Colonic mucosa (tissue), 4 donors: ENCODE measurements around the gene SLC4A1. TPM values are rescaled to one million over a fixed set of nuclear protein-coding genes. Genes with fewer than 3 reads are reported as not detected.

Source experiments
- DNase-seq: peaks from one replicate; pipeline ENCODE4 v3.0.0-alpha.2; 2020
- H3K27ac ChIP-seq: fragments of 200-600 bp; one replicate; pipeline ENCODE4 v1.8.0; 2021
- H3K27me3 ChIP-seq: fragments of 200-600 bp; one replicate; pipeline ENCODE4 v1.8.0; 2021
- H3K36me3 ChIP-seq: fragments of 200-600 bp; one replicate; pipeline ENCODE4 v1.8.0; 2021
- H3K4me1 ChIP-seq: fragments of 200-600 bp; one replicate; pipeline ENCODE4 v1.8.0; 2021; ENCODE audit warnings: mild to moderate bottlenecking
- H3K4me3 ChIP-seq: fragments of 200-600 bp; one replicate; pipeline ENCODE4 v1.8.0; 2021
- H3K9ac ChIP-seq, 2 donors: one replicate each; pipeline ENCODE4 v1.7.0; 2013; ENCODE audit warnings: control low read depth in 2 of 2, low read depth in 2 of 2, low read length in 2 of 2
- H3K9me3 ChIP-seq: fragments of 200-600 bp; one replicate; pipeline ENCODE4 v1.8.0; 2021
- CTCF ChIP-seq: fragments of 200-600 bp; IDR thresholded peaks from one replicate; pipeline ENCODE4 v1.8.0; 2022; ENCODE audit warnings: antibody characterized with exemption, mild to moderate bottlenecking
- intact Hi-C: fragments of 100-400 bp; cut with DNase I; formaldehyde crosslinking; loops from one replicate; pipeline ENCODE4 v1.14.1; 2022
- microRNA-seq: library from miRNA; unstranded; fragments of <30 nt; microRNA quantifications from one replicate; pipeline ENCODE4, GENCODE V29; 2019
- total RNA-seq, 2 donors: library from RNA; stranded (reverse); fragmentation: NEBNext Ultra II Directional in 1 of 2; extraction: Animal tissue kit (Norgen Biotek cat#: 25700) in 1 of 2; gene quantifications; one replicate each; pipeline ENCODE4 v1.2.1, GENCODE V29; 2021
- donor health status: healthy.
- donor health status: DM: no; HTN: no; CAD: no.
- donor health status: DM: no; HTN: no; CAD: no.

The SLC4A1 gene
- total RNA-seq, 2 donors from 2014 or later = 0.27 TPM; not detected in 1

GRCh38 chr17:44200478-44201155 lies 67.3 kb downstream of the SLC4A1 start:
- H3K4me1 ChIP-seq = peaks cover 10% of the 10 kb centered on the region
- no peaks in the 10 kb centered on the region for H3K27me3 ChIP-seq
- no peaks in the 10 kb centered on the region for H3K9me3 ChIP-seq
- no peak for DNase-seq
- no peak for TF ChIP-seq CTCF
- H3K4me3 ChIP-seq = peak overlapping the region; percentile 95
- peaks cover 4% of the 10 kb centered on the region for H3K36me3 ChIP-seq
- intact Hi-C loops = no loop called here
- peak overlapping the region; percentile 86 for H3K27ac ChIP-seq
- H3K9ac ChIP-seq = peak overlapping the region; percentile 92 to 97

DNA sequence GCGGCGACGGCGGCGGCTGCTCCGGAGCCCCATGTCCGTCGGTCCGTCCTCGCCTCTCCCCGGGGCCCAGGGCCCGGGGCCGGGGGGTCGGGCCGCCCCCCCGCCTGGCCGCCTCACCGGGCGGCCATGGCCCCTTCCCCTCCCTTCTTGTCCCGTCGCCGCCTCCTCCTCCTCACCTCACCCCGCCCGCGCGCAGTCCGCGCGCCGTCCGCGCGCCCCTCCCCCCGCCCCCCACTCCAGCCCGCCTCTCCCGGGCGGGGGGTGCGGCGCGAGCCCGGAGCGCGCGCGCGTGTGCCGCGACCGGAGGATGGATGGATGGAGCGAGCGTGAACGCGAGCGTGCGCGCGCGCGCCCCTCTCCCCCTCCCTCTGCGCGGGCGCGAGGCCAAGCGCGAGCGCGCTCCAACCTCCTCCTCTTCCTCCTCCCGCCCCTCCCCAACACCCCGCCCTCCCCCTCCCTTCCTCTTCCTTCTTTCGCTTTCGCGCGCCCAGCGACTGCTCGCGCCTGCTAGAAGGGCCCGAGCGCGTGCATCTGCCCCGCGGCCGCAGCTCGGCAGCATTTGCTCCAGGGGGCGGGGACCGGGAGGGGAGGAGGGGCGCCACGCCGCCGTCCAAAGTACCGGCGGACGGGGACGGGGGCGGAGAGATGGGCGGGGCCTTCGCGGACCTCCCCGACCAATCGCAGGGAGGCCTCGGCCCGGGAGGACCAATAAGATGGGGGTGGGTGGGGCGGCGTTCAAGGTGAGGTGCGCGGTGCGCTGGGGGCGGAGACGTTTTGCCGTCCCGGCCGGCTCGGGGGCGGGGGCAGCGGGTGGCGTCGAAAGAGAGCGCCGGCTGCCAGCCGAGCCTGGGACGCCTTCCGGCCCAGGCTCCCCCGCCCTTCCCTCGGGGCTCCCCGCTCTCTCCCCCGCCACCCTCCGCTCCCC lies 68.1 kb downstream of the SLC4A1 start, which contains the start of gene ATXN7L3:
Gene ATXN7L3, minus strand, starts transcription at position 332 of the 925 bp plus-strand sequence. CDS start 1,814 bp downstream, outside the sequence.
- H3K36me3 ChIP-seq = peaks cover 4% of the 10 kb centered on the region
- H3K27ac ChIP-seq = peak within 1 kb of the TSS; percentile 100
- no peak for TF ChIP-seq CTCF
- H3K27me3 ChIP-seq = no peaks in the 10 kb centered on the region
- peak; percentile 99 for DNase-seq
- peaks cover 10% of the 10 kb centered on the region for H3K4me1 ChIP-seq
- peak within 1 kb of the TSS; percentile 93 to 97 for H3K9ac ChIP-seq
- intact Hi-C loops = no loop called here
- H3K4me3 ChIP-seq = peak within 1 kb of the TSS; percentile 95
- H3K9me3 ChIP-seq = no peaks in the 10 kb centered on the region

- H3K9me3 ChIP-seq = no peaks in the 10 kb centered on the region
- H3K4me1 ChIP-seq = peaks cover 5% of the 10 kb centered on the region
- intact Hi-C loops = no loop called here
- DNase-seq = peak; percentile 64
- H3K27me3 ChIP-seq = no peaks in the 10 kb centered on the region
- peak overlapping the region; percentile 95 for H3K4me3 ChIP-seq
- peak overlapping the region; percentile 93 for H3K9ac ChIP-seq
- TF ChIP-seq CTCF = no peak
- H3K36me3 ChIP-seq = peaks cover 10% of the 10 kb centered on the region
- peak overlapping the region; percentile 100 for H3K27ac ChIP-seq
These were observed 69.0 kb downstream of the SLC4A1 start for GRCh38 chr17:44198721-44199552.

Small RNAs within 50 kb of the gene (microRNA-seq; reads per million reads assigned to microRNA genes)
- not detected for gene MIR6782

Other genes starting within 250 kb of the SLC4A1 start
- 10 to 100 TPM; 60.9 to 74.3 TPM for gene LSM12, start 201.5 kb downstream of the SLC4A1 start, total RNA-seq
- gene G6PC3, start 197.4 kb downstream of the SLC4A1 start, total RNA-seq = 10 to 100 TPM; 28.3 to 44.7 TPM
- 10 to 100 TPM; 19.0 to 26.6 TPM for gene HDAC5, start 144.5 kb downstream of the SLC4A1 start, total RNA-seq
- gene HROB, start 126.2 kb downstream of the SLC4A1 start, total RNA-seq = 10 to 100 TPM in 1 of 2 donors, 1 to 10 TPM in 1; 2.7 to 11.5 TPM
- gene ASB16, start 97.4 kb downstream of the SLC4A1 start, total RNA-seq = under 1 TPM in 1 of 2 donors, not detected in 1; 0.32 TPM
- gene TMUB2, start 81.2 kb downstream of the SLC4A1 start, total RNA-seq = 10 to 100 TPM; 37.0 to 44.5 TPM
- 10 to 100 TPM; 65.9 to 77.3 TPM for gene ATXN7L3, start 68.3 kb downstream of the SLC4A1 start, total RNA-seq
- 10 to 100 TPM; 44.7 to 84.1 TPM for gene UBTF, start 48.5 kb downstream of the SLC4A1 start, total RNA-seq
- gene RUNDC3A, start 40.5 kb upstream of the SLC4A1 start, total RNA-seq = 1 to 10 TPM in 1 of 2 donors, under 1 TPM in 1; 0.52 to 1.4 TPM
- gene SLC25A39, start 56.7 kb upstream of the SLC4A1 start, total RNA-seq = 100 to 1,000 TPM; 115 to 267 TPM
- gene GRN, start 77.2 kb upstream of the SLC4A1 start, total RNA-seq = 100 to 1,000 TPM; 343 to 466 TPM
- under 1 TPM; 0.64 to 0.72 TPM for gene FAM171A2, start 95.7 kb upstream of the SLC4A1 start, total RNA-seq
- gene ITGA2B, start 121.5 kb upstream of the SLC4A1 start, total RNA-seq = under 1 TPM; 0.37 to 0.69 TPM
- gene GPATCH8, start 235.3 kb upstream of the SLC4A1 start, total RNA-seq = 10 to 100 TPM; 30.3 to 33.9 TPM